DOHH2 (cell line): ENCODE results near the gene SPOP.

Experiments used
- CTCF ChIP-seq: fragments of 200-600 bp; sonication (generic); IDR thresholded peaks from one replicate; pipeline ENCODE4 v1.5.1; 2014; ENCODE audit warnings: antibody characterized with exemption, mild to moderate bottlenecking, low read depth, low read length; ENCODE audit not compliant: poor library complexity, severe bottlenecking
- EZH2phosphoT487 ChIP-seq: fragments of 200-600 bp; sonication (generic); IDR thresholded peaks from 2 replicates; pipeline ENCODE4 v1.6.1; 2017; ENCODE audit warnings: borderline replicate concordance, mild to moderate bottlenecking, antibody characterized with exemption, low read length, moderate library complexity, mixed read lengths

DNA sequence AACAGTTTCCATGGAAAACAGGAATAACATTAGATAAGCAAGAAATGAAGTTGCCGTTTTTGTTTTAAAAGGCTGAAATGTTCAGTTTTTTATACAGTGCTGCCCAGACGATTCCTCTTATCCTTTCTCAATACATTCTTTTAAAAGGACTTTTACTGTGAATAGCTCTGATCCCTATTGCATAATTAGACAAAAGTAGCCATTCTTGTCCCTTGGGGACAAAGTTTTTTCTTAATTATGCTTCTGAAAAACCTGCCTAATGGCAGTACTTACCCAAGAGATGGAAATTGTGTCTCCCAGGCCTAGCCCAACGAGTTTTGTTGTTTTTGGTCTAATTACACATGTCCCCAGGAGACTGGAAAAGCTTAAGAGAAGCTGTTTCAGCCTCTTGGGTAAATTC, 74.7 kb downstream of the SPOP start:
- no peak for TF ChIP-seq CTCF
- no peak for TF ChIP-seq EZH2phosphoT487
